ENCODE measurements around the gene ITGB1.

DNA sequence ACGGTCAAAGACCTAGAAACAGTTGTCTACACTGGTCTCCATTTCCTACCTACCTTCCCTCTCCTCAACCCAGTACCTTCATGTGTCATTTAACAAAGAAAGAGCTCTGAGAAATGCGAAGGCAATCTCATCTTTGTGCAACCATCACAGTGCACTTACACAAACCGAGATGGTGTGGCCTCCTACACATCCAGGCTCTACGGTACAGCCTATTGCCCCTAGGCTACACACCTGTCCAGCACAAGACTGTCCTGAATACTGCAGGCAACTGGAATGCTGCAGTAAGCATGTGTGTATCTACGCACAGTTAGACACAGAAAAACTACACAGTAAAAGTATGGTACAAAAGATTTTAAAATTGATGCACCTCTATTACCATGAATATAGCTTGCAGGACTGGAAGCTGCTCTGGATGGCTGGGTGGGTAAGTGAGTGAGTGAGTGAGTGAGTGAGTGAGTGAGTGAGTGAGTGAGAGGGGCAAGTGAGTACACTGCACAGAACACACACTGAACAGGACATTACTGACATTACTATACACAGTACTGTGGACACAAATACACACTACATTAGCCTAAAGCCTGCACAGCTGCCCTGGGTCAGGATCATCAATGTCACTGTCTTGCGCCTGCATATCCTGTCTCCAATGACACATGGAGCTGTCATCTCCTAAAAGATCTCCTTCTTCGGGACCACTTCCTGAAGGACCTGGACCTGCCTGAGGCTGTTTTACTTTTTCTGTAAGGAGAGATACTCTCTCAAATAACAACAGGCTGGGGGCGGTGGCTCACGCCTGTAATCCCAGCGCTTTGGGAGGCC lies 18.5 kb downstream of the ITGB1 start:
- TF ChIP-seq POLR2A (IDR thresholded peaks at IDR 0.05; ENCODE audit: low read depth, low read length), result no peak
- TF ChIP-seq TAF1 (IDR thresholded peaks at IDR 0.05; ENCODE audit: low read depth, low read length), result no peak
- no peak for TF ChIP-seq POLR2AphosphoS5 (IDR thresholded peaks at IDR 0.05; ENCODE audit: low read depth, low read length)
- TF ChIP-seq POU2F2 (IDR thresholded peaks at IDR 0.05; ENCODE audit: low read depth, low read length), result no peak
- no peak for TF ChIP-seq SPI1 (IDR thresholded peaks at IDR 0.05; ENCODE audit: low read depth, low read length)
- TF ChIP-seq PAX5 (IDR thresholded peaks at IDR 0.05; ENCODE audit: insufficient read depth, low read length, severe bottlenecking), result no peak
